ENCODE measurements around the gene RPL32.

GRCh38 chr3:12845811-12846210 is 4.4 kb upstream of the RPL32 start:
- TF ChIP-seq CTCF (IDR thresholded peaks at IDR 0.05; ENCODE audit: low read depth, low read length, missing input control): no peak
- no peak for TF ChIP-seq TAF1 (conservative IDR thresholded peaks at IDR 0.05)
- no peak for TF ChIP-seq REST (IDR thresholded peaks at IDR 0.05)
- TF ChIP-seq SP1 (IDR thresholded peaks at IDR 0.05): no peak
- TF ChIP-seq ZBTB33 (IDR thresholded peaks at IDR 0.05): no peak
- TF ChIP-seq YY1 (IDR thresholded peaks at IDR 0.05): no peak
- no peak for TF ChIP-seq GABPA (IDR thresholded peaks at IDR 0.05 in 1 of 2, conservative IDR thresholded peaks at IDR 0.05 in 1 of 2)
- TF ChIP-seq MAX (IDR thresholded peaks at IDR 0.05): no peak
- TF ChIP-seq RAD21 (IDR thresholded peaks at IDR 0.05): no peak
- no peak for TF ChIP-seq NR2F2 (IDR thresholded peaks at IDR 0.05)
- no peak for TF ChIP-seq RXRA (IDR thresholded peaks at IDR 0.05)
- TF ChIP-seq HNF4A (conservative IDR thresholded peaks at IDR 0.05): no peak
- no peak for TF ChIP-seq EGR1 (IDR thresholded peaks at IDR 0.05; ENCODE audit: low read depth in 2 of 2)
- TF ChIP-seq ATF3 (IDR thresholded peaks at IDR 0.05): no peak
